Measurements from ENCODE around the gene AOPEP. TPM values are rescaled to one million over a fixed set of nuclear protein-coding genes. Genes with fewer than 3 reads are reported as not detected.

AOPEP gene
- total RNA-seq, 1 donor from 2014 or later: 16.6 TPM

GRCh38 chr9:94859891-94860290, 133.4 kb downstream of the AOPEP start:
- no peak for TF ChIP-seq CTCF (IDR thresholded peaks at IDR 0.05)
- TF ChIP-seq EZH2 (IDR thresholded peaks at IDR 0.05): no peak
- Histone ChIP-seq H3K27me3 (no peaks in the 10 kb centered on the region), H3K36me3 (no peaks in the 10 kb centered on the region), H3K9me3 (ENCODE audit: low read depth) (no peaks in the 10 kb centered on the region), H3K9ac (no peak overlapping the region), H3F3A (ENCODE audit: low read depth) (no peaks in the 10 kb centered on the region), H3K4me2 (no peak overlapping the region), H3K4me1 (peaks cover 8% of the 10 kb centered on the region), H3K4me3 (no peak overlapping the region), H2AFZ (replicated peaks) (no peak overlapping the region), H3K79me2 (ENCODE audit: low read depth) (no peaks in the 10 kb centered on the region), H3K27ac (no peak overlapping the region), H4K20me1 (ENCODE audit: low read depth) (no peaks in the 10 kb centered on the region)
- no peak for DNase-seq (ENCODE audit: low spot score)
- Mint-ChIP-seq H3K27me3 (ENCODE audit: insufficient read depth, low read depth) (peaks cover 2% of the 10 kb centered on the region), H3K27ac (no peak overlapping the region), H3K4me1 (peaks cover 36% of the 10 kb centered on the region), H3K9me3 (peaks cover 8% of the 10 kb centered on the region), H3K36me3 (peaks cover 12% of the 10 kb centered on the region), H3K4me3 (no peak overlapping the region)

DNA sequence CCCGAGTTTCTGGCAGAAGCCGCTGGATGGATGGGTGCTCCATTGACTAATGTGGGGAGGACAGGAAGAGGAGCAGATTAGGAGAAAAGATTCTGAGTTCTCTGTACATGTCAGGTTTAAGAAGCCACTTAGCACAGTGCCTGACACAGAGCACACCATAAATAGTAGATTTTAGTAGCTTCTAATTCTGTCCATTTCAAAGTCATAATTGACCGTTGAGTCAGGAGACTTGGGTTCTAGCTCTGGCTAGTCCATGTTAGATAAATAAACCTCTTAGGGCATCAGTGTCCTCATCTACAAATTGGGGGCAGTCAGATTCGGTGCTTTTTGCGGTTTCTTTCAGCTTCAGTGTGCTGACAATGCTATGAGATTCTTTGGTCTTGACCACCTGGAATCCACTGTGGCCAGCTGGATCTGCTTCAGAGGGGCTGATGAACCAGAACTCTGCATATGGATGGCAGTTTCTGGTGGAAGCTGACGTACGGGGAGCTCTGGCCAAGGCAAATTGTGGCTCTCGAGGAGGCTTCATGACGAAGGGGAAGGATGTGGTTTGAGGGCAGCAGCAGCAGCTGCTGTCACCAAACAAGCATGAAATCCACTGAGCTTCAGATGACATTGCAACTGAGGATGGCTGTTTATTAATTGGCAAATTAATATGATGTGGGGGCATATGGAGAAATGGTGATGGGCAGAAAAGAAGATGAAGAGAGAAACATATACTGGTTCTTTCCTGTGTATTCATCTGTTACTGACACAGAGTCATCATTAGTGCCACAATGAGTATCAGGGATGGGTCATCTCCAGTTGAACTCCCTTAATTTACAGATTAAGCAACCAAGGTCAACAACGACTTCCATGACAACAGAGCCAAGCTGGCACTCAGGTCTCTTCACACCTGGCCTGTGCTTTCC, 134.4 kb downstream of the AOPEP start:
- Histone ChIP-seq H3K4me1 (peaks cover 18% of the 10 kb centered on the region), H3F3A (ENCODE audit: low read depth) (no peaks in the 10 kb centered on the region), H3K4me2 (no peak overlapping the region)

GRCh38 chr9:94861589-94862272, 135.2 kb downstream of the AOPEP start:
- no peaks in the 10 kb centered on the region for H4K20me1 ChIP-seq (ENCODE audit: low read depth)
- H3K27ac Mint-ChIP-seq: no peak overlapping the region
- peaks cover 52% of the 10 kb centered on the region for H3K4me1 Mint-ChIP-seq
- no peak overlapping the region for H3K4me2 ChIP-seq
- no peaks in the 10 kb centered on the region for H3K36me3 ChIP-seq
- no peaks in the 10 kb centered on the region for H3F3A ChIP-seq (ENCODE audit: low read depth)
- peaks cover 26% of the 10 kb centered on the region for H3K4me1 ChIP-seq
- TF ChIP-seq EZH2phosphoT487 (IDR thresholded peaks at IDR 0.05): no peak
- TF ChIP-seq CTCF (IDR thresholded peaks at IDR 0.05): no peak
- no peak for TF ChIP-seq EZH2 (IDR thresholded peaks at IDR 0.05)
- peaks cover 8% of the 10 kb centered on the region for H3K9me3 Mint-ChIP-seq
- H3K36me3 Mint-ChIP-seq: peaks cover 12% of the 10 kb centered on the region
- no peak overlapping the region for H3K4me3 ChIP-seq
- H2AFZ ChIP-seq (replicated peaks): no peak overlapping the region
- peaks cover 2% of the 10 kb centered on the region for H3K27me3 Mint-ChIP-seq (ENCODE audit: insufficient read depth, low read depth)
- H3K27ac ChIP-seq: no peak overlapping the region
- no peaks in the 10 kb centered on the region for H3K27me3 ChIP-seq
- no peak overlapping the region for H3K9ac ChIP-seq
- H3K9me3 ChIP-seq (ENCODE audit: low read depth): no peaks in the 10 kb centered on the region
- H3K79me2 ChIP-seq (ENCODE audit: low read depth): peaks cover under 1% of the 10 kb centered on the region
- DNase-seq (ENCODE audit: low spot score): no peak
- no peak overlapping the region for H3K4me3 Mint-ChIP-seq

More for the DNA sequence above, 134.4 kb downstream of the AOPEP start:
- no peaks in the 10 kb centered on the region for H3K79me2 ChIP-seq (ENCODE audit: low read depth)
- Mint-ChIP-seq H3K27me3 (ENCODE audit: insufficient read depth, low read depth) (peaks cover 2% of the 10 kb centered on the region), H3K9me3 (peaks cover 8% of the 10 kb centered on the region), H3K4me1 (peaks cover 47% of the 10 kb centered on the region), H3K36me3 (peaks cover 12% of the 10 kb centered on the region), H3K4me3 (no peak overlapping the region), H3K27ac (no peak overlapping the region)
- H3K9ac ChIP-seq: no peak overlapping the region
- no peaks in the 10 kb centered on the region for H4K20me1 ChIP-seq (ENCODE audit: low read depth)
- H3K4me3 ChIP-seq: no peak overlapping the region
- H3K27me3 ChIP-seq: no peaks in the 10 kb centered on the region
- H3K27ac ChIP-seq: no peak overlapping the region
- H3K36me3 ChIP-seq: no peaks in the 10 kb centered on the region
- H2AFZ ChIP-seq (replicated peaks): no peak overlapping the region
- DNase-seq (ENCODE audit: low spot score): no peak
- TF ChIP-seq CTCF (IDR thresholded peaks at IDR 0.05) (no peak), EZH2phosphoT487 (IDR thresholded peaks at IDR 0.05) (no peak), EZH2 (IDR thresholded peaks at IDR 0.05) (no peak)
- no peaks in the 10 kb centered on the region for H3K9me3 ChIP-seq (ENCODE audit: low read depth)
